Left ventricle myocardium inferior (tissue), 1 donor: ENCODE results near the gene ODC1. TPM values are rescaled to one million over a fixed set of nuclear protein-coding genes. Genes with fewer than 3 reads are reported as not detected.
A peak's percentile ranks its signal among the peaks of the same experiment; 100 is the strongest.

Source experiments
- DNase-seq: peaks from one replicate; pipeline ENCODE4 v3.0.0-alpha.2; 2020
- H3K27ac ChIP-seq: fragments of 200-600 bp; replicated peaks from 2 replicates; pipeline ENCODE4 v1.8.0; 2021
- H3K27me3 ChIP-seq: fragments of 200-600 bp; 2 replicates; pipeline ENCODE4 v1.8.0; 2021; ENCODE audit warnings: low read depth
- H3K36me3 ChIP-seq: fragments of 200-600 bp; 2 replicates; pipeline ENCODE4 v1.8.0; 2021
- H3K4me1 ChIP-seq: fragments of 200-600 bp; 2 replicates; pipeline ENCODE4 v1.8.0; 2021
- H3K4me3 ChIP-seq: fragments of 200-600 bp; 2 replicates; pipeline ENCODE4 v1.8.0; 2021; ENCODE audit warnings: mild to moderate bottlenecking, moderate library complexity
- H3K9me3 ChIP-seq: fragments of 200-600 bp; replicated peaks from 2 replicates; pipeline ENCODE4 v1.8.0; 2021
- intact Hi-C: fragments of 100-400 bp; cut with micrococcal nuclease; formaldehyde crosslinking; loops from one replicate; pipeline ENCODE4 v1.11.0; 2022
- long read RNA-seq: library from polyadenylated mRNA; unstranded; transcript quantifications from one replicate; pipeline ENCODE4 v2.0.0, GENCODE V29; 2021
- total RNA-seq: library from RNA; stranded (reverse); fragmentation: NEBNext Ultra II Directional; extraction: Animal tissue kit (Norgen Biotek cat#: 25700); gene quantifications from one replicate; pipeline ENCODE4 v1.2.1, GENCODE V29; 2021
- TF ChIP-seq, protein P1 (sequence below): fragments of 200-600 bp; IDR thresholded peaks from 2 replicates; pipeline ENCODE4 v1.8.0; 2021; ENCODE audit warnings: antibody characterized with exemption, mild to moderate bottlenecking, borderline replicate concordance
- donor health status: DM: no; HTN: yes; CAD: no; lungs with severe emphysema.

The ODC1 gene
- 41.7 TPM for total RNA-seq
- long read RNA-seq, transcript ODC1-201 (12 exons, 2,653 nt): major isoform, 217 of 237 reads
- long read RNA-seq, partial matches to known transcripts: 5 of 237 reads
- long read RNA-seq, other reads (novel, unspliced or antisense): 13 of 237 reads

DNA sequence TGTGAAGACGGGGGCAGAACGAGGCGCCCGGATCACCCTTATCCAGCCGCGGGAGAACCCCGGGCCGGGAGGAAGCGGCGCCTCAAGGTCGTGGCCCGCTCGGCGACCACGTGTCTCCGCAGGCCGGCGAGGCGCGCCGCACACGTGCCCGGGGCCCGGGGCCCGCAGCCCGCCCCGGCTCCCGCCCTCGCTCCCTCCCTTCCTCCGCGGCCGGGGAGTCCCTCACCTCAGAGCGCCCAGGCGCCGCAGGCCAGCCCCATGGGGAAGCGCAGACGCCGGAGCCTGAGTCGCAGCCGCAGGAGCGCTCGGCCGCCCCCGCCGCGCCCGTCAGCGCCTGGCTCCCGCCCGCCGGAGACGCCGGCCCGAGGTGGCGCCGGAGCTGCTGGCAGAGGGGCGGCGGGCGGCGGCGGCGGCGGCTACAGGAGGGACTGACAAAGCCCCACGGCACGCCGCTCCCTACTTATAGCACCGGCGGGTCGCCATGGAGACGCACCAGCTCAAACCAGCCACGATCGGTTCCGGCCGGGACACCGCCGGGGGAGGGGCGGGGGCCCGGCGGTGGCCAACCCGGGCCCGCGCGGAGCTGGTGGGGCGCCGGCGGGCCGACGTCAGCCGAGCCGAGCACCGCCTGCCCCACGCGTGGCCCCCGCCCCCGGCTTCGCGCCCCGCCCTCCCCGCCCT, at the start of gene ODC1:
Gene ODC1, minus strand, starts transcription at position 433 of the 681 bp plus-strand sequence. CDS start 3,295 bp downstream, outside the sequence.
- intact Hi-C loops: loop anchor here (10.0 kb wide), 1 partner anchor 217 kb away; no protein-coding TSS in a partner anchor
- Histone ChIP-seq H3K4me1 (peaks cover 44% of the 10 kb centered on the region), H3K27ac (peak within 1 kb of the TSS; percentile 90)

DNA sequence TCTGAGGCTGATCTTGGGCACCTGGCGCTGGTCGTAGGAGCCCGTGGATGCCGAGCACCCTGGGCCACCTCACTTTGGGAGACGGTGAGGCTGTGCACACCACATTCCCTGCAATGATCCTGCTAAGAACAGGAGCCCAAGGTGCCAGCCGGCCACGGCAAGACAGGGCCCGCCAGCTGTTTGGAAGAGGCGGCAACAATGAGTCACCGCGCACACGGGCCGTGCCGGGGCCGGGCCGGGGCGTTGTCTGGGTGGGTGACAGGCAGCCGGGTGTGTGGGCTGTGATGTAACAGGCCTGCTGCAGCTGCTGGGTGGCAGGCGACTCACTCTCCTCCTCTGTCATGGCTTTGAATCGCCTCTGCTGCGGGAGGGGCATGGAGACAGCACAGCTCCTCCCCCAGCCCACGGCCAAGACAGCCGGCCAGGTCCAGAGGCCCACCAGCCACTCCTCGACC, 49.7 kb upstream of the ODC1 start:
- Histone ChIP-seq H3K27ac (no peak overlapping the region), H3K27me3 (peaks cover 63% of the 10 kb centered on the region), H3K9me3 (no peaks in the 10 kb centered on the region), H3K4me1 (no peaks in the 10 kb centered on the region), H3K36me3 (no peaks in the 10 kb centered on the region), H3K4me3 (no peak overlapping the region)
- TF ChIP-seq, protein P1, sequence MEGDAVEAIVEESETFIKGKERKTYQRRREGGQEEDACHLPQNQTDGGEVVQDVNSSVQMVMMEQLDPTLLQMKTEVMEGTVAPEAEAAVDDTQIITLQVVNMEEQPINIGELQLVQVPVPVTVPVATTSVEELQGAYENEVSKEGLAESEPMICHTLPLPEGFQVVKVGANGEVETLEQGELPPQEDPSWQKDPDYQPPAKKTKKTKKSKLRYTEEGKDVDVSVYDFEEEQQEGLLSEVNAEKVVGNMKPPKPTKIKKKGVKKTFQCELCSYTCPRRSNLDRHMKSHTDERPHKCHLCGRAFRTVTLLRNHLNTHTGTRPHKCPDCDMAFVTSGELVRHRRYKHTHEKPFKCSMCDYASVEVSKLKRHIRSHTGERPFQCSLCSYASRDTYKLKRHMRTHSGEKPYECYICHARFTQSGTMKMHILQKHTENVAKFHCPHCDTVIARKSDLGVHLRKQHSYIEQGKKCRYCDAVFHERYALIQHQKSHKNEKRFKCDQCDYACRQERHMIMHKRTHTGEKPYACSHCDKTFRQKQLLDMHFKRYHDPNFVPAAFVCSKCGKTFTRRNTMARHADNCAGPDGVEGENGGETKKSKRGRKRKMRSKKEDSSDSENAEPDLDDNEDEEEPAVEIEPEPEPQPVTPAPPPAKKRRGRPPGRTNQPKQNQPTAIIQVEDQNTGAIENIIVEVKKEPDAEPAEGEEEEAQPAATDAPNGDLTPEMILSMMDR: no peak
- intact Hi-C loops: no loop called here
- peak; percentile 42 for DNase-seq

More for the DNA sequence above, at the start of gene ODC1:
- TF ChIP-seq, protein P1: no peak
- H3K36me3 ChIP-seq: peaks cover 19% of the 10 kb centered on the region
- no peaks in the 10 kb centered on the region for H3K9me3 ChIP-seq
- peak; percentile 93 for DNase-seq
- H3K27me3 ChIP-seq: no peaks in the 10 kb centered on the region
- H3K4me3 ChIP-seq: peak within 1 kb of the TSS; percentile 88

DNA sequence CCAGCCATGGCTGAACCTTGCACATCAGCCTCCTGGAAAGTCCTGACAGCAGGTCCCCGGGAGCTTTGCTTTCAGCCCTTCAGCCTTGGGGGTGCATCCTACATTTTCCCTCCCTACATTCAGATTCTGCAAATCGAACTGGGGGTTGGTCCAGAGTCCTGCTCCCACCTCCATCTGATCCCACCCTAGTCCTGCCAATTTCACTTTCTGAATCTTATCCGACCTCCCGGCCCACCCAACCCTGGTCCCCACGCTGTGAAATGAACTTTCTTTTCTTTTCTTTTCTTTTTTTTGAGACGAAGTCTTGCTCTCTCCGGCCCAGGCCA, 47.8 kb upstream of the ODC1 start:
- Histone ChIP-seq H3K27ac (no peak overlapping the region), H3K4me3 (no peak overlapping the region), H3K4me1 (no peaks in the 10 kb centered on the region), H3K36me3 (no peaks in the 10 kb centered on the region), H3K27me3 (peaks cover 71% of the 10 kb centered on the region), H3K9me3 (peaks cover 12% of the 10 kb centered on the region)
- TF ChIP-seq, protein P1: no peak
- no peak for DNase-seq
- intact Hi-C loops: no loop called here

DNA sequence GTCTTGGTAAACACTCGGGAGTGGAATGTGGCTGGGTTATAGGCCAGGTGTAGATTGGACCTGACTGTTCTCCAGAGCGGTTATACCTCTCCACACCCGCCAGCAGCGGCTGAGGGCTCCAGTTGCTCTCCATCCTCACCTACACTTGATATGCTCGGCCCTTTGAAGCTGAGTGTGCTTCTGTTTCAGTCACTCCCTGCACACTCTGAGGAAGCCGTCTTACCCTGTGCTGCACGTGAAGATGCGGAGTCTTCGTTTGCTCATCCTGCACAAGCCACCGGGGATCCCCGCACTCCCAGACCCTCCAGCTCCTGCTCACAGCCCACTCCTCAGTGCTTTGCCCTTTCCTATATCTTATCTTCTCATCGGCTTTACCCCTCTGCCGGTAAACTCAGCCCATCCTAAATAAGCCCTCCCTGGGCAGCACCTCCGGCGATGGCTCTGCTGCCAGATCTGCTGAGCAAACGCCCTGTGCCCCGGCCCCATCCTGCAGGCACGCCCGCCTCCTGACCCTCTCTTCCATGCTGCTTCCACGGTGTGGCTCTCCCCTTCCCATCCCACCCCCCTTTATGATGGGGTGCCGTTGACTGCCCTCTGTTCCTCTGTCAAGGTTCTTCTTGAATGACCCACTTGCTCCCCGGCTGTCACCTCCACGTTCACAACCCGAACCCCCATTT, 47.3 kb upstream of the ODC1 start:
- intact Hi-C loops: no loop called here
- TF ChIP-seq, protein P1: no peak

DNA sequence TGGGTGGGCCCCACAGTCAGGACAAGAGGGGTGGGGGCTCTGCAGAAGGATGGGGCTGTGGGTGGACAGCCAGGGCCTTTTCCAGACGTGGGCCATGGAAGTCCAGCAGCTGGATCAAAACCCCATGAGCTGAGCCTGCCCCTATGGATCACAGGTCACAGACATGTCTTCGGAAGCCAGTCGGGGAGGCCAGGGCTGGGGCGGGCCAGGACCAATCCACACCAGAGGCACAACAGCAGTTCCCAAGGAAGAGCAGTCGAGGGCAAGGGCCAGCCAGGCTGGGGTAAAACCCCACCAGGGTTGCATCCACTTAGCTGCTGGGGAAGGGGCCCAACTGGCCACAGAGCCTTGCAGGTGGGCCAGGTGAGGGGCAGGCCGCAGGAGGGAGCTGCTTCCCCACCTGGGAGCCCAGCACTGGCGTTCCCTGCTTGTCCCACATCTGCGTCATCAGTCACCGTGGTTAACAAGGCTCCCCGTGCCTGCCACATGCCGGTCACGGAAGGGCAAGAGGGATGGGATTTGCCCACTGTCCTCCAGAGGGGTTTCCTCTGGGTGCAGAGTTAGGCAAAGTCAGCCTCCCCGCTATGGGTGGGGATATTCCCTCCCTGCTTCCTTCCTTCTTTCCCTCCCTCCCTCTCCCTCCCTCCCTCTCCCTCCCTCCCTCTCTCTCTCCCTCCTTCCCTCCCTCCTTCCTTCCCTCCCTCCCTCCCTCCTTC, 46.4 kb upstream of the ODC1 start:
- no peaks in the 10 kb centered on the region for H3K36me3 ChIP-seq
- H3K4me1 ChIP-seq: no peaks in the 10 kb centered on the region
- TF ChIP-seq, protein P1: no peak
- H3K27ac ChIP-seq: no peak overlapping the region
- intact Hi-C loops: no loop called here
- peaks cover 12% of the 10 kb centered on the region for H3K9me3 ChIP-seq
- DNase-seq: no peak
- H3K4me3 ChIP-seq: no peak overlapping the region
- peaks cover 82% of the 10 kb centered on the region for H3K27me3 ChIP-seq

More for the DNA sequence above, 47.3 kb upstream of the ODC1 start:
- H3K4me1 ChIP-seq: no peaks in the 10 kb centered on the region
- H3K36me3 ChIP-seq: no peaks in the 10 kb centered on the region
- no peak overlapping the region for H3K4me3 ChIP-seq
- H3K9me3 ChIP-seq: peaks cover 12% of the 10 kb centered on the region
- no peak overlapping the region for H3K27ac ChIP-seq
- peaks cover 73% of the 10 kb centered on the region for H3K27me3 ChIP-seq
- no peak for DNase-seq
